K562 (cell line): ENCODE results near the gene GUK1. TPM values are rescaled to one million over a fixed set of nuclear protein-coding genes. Genes with fewer than 3 reads are reported as not detected.
A peak's percentile ranks its signal among the peaks of the same experiment; 100 is the strongest.

Experiments used
- KLF1 ChIP-seq: fragments of 450-650 bp; IDR thresholded peaks from 2 replicates; pipeline ENCODE4 v1.6.1; 2016; ENCODE audit warnings: missing genetic modification characterization, missing compliant biosample characterization
- NFIX ChIP-seq: fragments of 250-450 bp; sonication (Bioruptor Pico); IDR thresholded peaks from 2 replicates; pipeline ENCODE4 v1.4.0; 2020; ENCODE audit warnings: low read depth, mild to moderate bottlenecking, moderate library complexity
- ZFPM2 ChIP-seq: fragments of 250-450 bp; sonication (Bioruptor Pico); IDR thresholded peaks from 2 replicates; pipeline ENCODE4 v1.5.1; 2022; ENCODE audit warnings: mild to moderate bottlenecking
- ZKSCAN3 ChIP-seq: fragments of 250-450 bp; sonication (Bioruptor Pico); IDR thresholded peaks from 2 replicates; pipeline ENCODE4 v1.4.0; 2020
- ZNF133 ChIP-seq: fragments of 250-450 bp; sonication (Bioruptor Pico); IDR thresholded peaks from 2 replicates; pipeline ENCODE4 v1.4.0; 2020; ENCODE audit warnings: mild to moderate bottlenecking
- ZNF197 ChIP-seq: fragments of 200-800 bp; sonication (Bioruptor generic); IDR thresholded peaks from 2 replicates; pipeline ENCODE4 v1.6.1; 2016; ENCODE audit warnings: low read depth, missing genetic modification characterization, missing compliant biosample characterization
- ZNF717 ChIP-seq: fragments of 250-450 bp; sonication (Bioruptor Pico); IDR thresholded peaks from 2 replicates; pipeline ENCODE4 v1.5.0; 2021
- ZNF778 ChIP-seq: fragments of 450-650 bp; formaldehyde crosslinking; IDR thresholded peaks from 2 replicates; pipeline ENCODE4 v1.4.0; 2020; ENCODE audit warnings: mild to moderate bottlenecking, moderate library complexity
- polyA plus RNA-seq, 8 experiments: library from polyadenylated mRNA; depleted of rRNA in 4 of 8; stranded (reverse) in 5 of 8; unstranded in 3 of 8; fragments of >200 nt; fragmentation: Nextera tagmentation in 2 of 8; fragmentation: Illumina TruSeq in 1 of 8; extraction: Ambion mirVana in 2 of 8; extraction: Trizol in 1 of 8; gene quantifications; 2 replicates each; pipeline versions ENCODE4 v1.2.1 to v1.2.3, GENCODE V29; 2011 to 2014; ENCODE audit warnings: inconsistent platforms in 1 of 8, missing spikeins in 1 of 8
- total RNA-seq, 7 experiments: library from RNA; depleted of rRNA in 6 of 7; stranded (reverse); fragments of >200 nt in 6 of 7; fragmentation: Illumina TruSeq in 2 of 7; extraction: Trizol in 2 of 7; gene quantifications; 2 replicates each; pipeline versions ENCODE4 v1.2.1 to v1.2.3, GENCODE V29; 2011 to 2021; ENCODE audit warnings: low replicate concordance in 1 of 7
- TF ChIP-seq, protein P1 (sequence below), 2 experiments: fragments of 450-650 bp; formaldehyde crosslinking in 1 of 2; IDR thresholded peaks; 2 replicates each; pipeline versions ENCODE4 v1.4.0 to v1.6.1; 2014 to 2020; ENCODE audit warnings: mild to moderate bottlenecking in 2 of 2, borderline replicate concordance in 1 of 2, low read depth in 1 of 2
- TF ChIP-seq, protein P2 (sequence below): sonication (generic); formaldehyde crosslinking; IDR thresholded peaks from 2 replicates; pipeline ENCODE4 v1.8.0; 2022; ENCODE audit warnings: missing genetic modification reagents, mild to moderate bottlenecking, moderate library complexity, borderline replicate concordance
- TF ChIP-seq, protein P3 (sequence below): fragments of 200-800 bp; sonication (Bioruptor generic); IDR thresholded peaks from 2 replicates; pipeline ENCODE4 v1.6.1; 2017; ENCODE audit warnings: missing genetic modification characterization, missing compliant biosample characterization
- TF ChIP-seq, protein P4 (sequence below): sonication (generic); formaldehyde crosslinking; IDR thresholded peaks from 2 replicates; pipeline ENCODE4 v1.8.0; 2022; ENCODE audit warnings: mild to moderate bottlenecking, missing genetic modification reagents

The GUK1 gene
- total and polyA plus RNA-seq, 9 of the 15 experiments (the other 6 are each of a cell fraction or from before 2014, with no cell fraction given): 7.0 to 331 (median 132) TPM

DNA sequence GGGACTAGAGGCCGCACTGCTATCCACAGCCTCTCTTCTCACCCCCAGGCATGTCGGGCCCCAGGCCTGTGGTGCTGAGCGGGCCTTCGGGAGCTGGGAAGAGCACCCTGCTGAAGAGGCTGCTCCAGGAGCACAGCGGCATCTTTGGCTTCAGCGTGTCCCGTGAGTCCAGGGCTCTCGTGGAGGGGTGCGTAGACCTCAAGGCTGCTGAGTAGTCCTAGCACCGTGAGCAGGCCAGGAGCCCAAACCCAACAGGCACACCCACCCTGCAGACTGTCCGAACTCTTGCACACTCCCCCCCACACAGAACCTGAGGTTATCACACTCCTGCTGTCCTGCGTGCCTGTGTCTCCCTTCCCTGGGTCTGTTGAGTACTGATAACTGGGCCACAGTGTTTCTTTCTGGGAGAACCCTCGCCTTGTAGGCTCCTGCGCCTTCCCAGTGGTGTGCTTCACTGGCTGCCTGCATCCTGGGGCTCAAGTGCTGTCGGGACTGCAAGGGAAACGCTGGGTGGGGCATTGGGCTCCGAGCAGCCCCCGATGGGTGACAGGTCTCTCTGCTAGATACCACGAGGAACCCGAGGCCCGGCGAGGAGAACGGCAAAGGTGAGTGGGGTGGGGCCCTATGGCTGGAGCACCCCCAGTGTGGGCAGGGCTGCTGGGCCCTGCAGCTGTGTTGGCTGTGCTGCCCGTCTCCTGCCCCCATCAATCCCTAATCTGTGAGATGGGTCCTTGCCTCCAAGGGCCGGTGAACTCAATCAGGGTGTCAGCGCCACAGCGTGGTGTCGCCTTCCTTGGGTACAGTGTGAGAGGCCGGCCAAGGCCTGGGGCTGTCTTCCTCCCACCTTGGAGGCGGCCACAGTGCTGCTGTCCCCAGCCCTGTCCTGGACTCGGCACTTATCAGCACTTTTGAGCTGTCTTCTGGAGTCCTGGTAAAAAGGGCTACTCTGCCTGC, 5.7 kb downstream of the GUK1 start (continued):
- TF ChIP-seq, protein P1, sequence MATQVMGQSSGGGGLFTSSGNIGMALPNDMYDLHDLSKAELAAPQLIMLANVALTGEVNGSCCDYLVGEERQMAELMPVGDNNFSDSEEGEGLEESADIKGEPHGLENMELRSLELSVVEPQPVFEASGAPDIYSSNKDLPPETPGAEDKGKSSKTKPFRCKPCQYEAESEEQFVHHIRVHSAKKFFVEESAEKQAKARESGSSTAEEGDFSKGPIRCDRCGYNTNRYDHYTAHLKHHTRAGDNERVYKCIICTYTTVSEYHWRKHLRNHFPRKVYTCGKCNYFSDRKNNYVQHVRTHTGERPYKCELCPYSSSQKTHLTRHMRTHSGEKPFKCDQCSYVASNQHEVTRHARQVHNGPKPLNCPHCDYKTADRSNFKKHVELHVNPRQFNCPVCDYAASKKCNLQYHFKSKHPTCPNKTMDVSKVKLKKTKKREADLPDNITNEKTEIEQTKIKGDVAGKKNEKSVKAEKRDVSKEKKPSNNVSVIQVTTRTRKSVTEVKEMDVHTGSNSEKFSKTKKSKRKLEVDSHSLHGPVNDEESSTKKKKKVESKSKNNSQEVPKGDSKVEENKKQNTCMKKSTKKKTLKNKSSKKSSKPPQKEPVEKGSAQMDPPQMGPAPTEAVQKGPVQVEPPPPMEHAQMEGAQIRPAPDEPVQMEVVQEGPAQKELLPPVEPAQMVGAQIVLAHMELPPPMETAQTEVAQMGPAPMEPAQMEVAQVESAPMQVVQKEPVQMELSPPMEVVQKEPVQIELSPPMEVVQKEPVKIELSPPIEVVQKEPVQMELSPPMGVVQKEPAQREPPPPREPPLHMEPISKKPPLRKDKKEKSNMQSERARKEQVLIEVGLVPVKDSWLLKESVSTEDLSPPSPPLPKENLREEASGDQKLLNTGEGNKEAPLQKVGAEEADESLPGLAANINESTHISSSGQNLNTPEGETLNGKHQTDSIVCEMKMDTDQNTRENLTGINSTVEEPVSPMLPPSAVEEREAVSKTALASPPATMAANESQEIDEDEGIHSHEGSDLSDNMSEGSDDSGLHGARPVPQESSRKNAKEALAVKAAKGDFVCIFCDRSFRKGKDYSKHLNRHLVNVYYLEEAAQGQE (IDR thresholded peaks at IDR 0.05; ENCODE audit: borderline replicate concordance): no peak
- TF ChIP-seq, protein P1 (CRISPR knock-in tag; IDR thresholded peaks at IDR 0.05; ENCODE audit: low read depth): no peak
- TF ChIP-seq, protein P2, sequence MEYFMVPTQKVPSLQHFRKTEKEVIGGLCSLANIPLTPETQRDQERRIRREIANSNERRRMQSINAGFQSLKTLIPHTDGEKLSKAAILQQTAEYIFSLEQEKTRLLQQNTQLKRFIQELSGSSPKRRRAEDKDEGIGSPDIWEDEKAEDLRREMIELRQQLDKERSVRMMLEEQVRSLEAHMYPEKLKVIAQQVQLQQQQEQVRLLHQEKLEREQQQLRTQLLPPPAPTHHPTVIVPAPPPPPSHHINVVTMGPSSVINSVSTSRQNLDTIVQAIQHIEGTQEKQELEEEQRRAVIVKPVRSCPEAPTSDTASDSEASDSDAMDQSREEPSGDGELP (CRISPR knock-in tag): peak; percentile 79; the same call in 1 of the 2 replicates
- TF ChIP-seq KLF1 (tag) (no peak), ZNF133 (CRISPR knock-in tag) (no peak), ZKSCAN3 (CRISPR knock-in tag) (no peak), ZFPM2 (CRISPR knock-in tag) (no peak), NFIX (CRISPR knock-in tag) (no peak), ZNF717 (CRISPR knock-in tag) (no peak), ZNF778 (CRISPR knock-in tag) (no peak), ZNF197 (CRISPR knock-in tag) (no peak)
- TF ChIP-seq, protein P3, sequence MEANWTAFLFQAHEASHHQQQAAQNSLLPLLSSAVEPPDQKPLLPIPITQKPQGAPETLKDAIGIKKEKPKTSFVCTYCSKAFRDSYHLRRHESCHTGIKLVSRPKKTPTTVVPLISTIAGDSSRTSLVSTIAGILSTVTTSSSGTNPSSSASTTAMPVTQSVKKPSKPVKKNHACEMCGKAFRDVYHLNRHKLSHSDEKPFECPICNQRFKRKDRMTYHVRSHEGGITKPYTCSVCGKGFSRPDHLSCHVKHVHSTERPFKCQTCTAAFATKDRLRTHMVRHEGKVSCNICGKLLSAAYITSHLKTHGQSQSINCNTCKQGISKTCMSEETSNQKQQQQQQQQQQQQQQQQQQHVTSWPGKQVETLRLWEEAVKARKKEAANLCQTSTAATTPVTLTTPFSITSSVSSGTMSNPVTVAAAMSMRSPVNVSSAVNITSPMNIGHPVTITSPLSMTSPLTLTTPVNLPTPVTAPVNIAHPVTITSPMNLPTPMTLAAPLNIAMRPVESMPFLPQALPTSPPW (CRISPR knock-in tag): peak; percentile 77
- TF ChIP-seq, protein P4, sequence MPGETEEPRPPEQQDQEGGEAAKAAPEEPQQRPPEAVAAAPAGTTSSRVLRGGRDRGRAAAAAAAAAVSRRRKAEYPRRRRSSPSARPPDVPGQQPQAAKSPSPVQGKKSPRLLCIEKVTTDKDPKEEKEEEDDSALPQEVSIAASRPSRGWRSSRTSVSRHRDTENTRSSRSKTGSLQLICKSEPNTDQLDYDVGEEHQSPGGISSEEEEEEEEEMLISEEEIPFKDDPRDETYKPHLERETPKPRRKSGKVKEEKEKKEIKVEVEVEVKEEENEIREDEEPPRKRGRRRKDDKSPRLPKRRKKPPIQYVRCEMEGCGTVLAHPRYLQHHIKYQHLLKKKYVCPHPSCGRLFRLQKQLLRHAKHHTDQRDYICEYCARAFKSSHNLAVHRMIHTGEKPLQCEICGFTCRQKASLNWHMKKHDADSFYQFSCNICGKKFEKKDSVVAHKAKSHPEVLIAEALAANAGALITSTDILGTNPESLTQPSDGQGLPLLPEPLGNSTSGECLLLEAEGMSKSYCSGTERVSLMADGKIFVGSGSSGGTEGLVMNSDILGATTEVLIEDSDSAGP (CRISPR knock-in tag): no peak
